ENCODE measurements around the gene LMF1.

GRCh38 chr16:840561-841454 lies 130.0 kb downstream of the LMF1 start:
- TF ChIP-seq, protein P1, sequence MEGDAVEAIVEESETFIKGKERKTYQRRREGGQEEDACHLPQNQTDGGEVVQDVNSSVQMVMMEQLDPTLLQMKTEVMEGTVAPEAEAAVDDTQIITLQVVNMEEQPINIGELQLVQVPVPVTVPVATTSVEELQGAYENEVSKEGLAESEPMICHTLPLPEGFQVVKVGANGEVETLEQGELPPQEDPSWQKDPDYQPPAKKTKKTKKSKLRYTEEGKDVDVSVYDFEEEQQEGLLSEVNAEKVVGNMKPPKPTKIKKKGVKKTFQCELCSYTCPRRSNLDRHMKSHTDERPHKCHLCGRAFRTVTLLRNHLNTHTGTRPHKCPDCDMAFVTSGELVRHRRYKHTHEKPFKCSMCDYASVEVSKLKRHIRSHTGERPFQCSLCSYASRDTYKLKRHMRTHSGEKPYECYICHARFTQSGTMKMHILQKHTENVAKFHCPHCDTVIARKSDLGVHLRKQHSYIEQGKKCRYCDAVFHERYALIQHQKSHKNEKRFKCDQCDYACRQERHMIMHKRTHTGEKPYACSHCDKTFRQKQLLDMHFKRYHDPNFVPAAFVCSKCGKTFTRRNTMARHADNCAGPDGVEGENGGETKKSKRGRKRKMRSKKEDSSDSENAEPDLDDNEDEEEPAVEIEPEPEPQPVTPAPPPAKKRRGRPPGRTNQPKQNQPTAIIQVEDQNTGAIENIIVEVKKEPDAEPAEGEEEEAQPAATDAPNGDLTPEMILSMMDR (IDR thresholded peaks at IDR 0.05; ENCODE audit: low read depth, low read length, poor library complexity, severe bottlenecking): no peak
- TF ChIP-seq EZH2phosphoT487 (IDR thresholded peaks at IDR 0.05; ENCODE audit: borderline replicate concordance, low read length): no peak

Data from DOHH2 (cell line).